Smooth muscle cell of bladder (primary cell): ENCODE measurements around the gene TNNT3. TPM values are rescaled to one million over a fixed set of nuclear protein-coding genes. Genes with fewer than 3 reads are reported as not detected.

Source experiments
- total RNA-seq: library from RNA; depleted of rRNA; stranded (reverse); fragments of >200 nt; gene quantifications from 2 replicates; pipeline ENCODE4 v1.2.3, GENCODE V29; 2014

Gene TNNT3
- total RNA-seq, result 0.37 TPM in 1 of 2 replicates, not detected in the other

GRCh38 chr11:1919391-1920127 lies at the start of gene TNNT3:
TNNT3 (plus strand) TSS chr11:1919703; CDS start chr11:1922875, 3,172 bp downstream.

GRCh38 chr11:1891831-1892115 lies 27.7 kb upstream of the TNNT3 start, which contains the start of gene PRR33:
PRR33 (minus strand) TSS chr11:1891895; CDS start chr11:1890584, 1,311 bp downstream.

GRCh38 chr11:1946812-1947484 lies 27.4 kb downstream of the TNNT3 start, which contains the start of gene MRPL23:
MRPL23 (plus strand) TSS chr11:1947332; CDS start chr11:1947363, 31 bp downstream.

Other genes with a start within 250 kb of the TNNT3 start
- gene KRTAP5-6, start 222.5 kb upstream of the TNNT3 start, total RNA-seq, result not detected in 2 replicates
- gene IFITM10, start 169.1 kb upstream of the TNNT3 start, total RNA-seq, result 0.28 and 0.65 TPM in 2 replicates
- 131 and 251 TPM in 2 replicates for gene CTSD, start 155.8 kb upstream of the TNNT3 start, total RNA-seq
- not detected in 2 replicates for gene SYT8, start 84.7 kb upstream of the TNNT3 start, total RNA-seq
- gene TNNI2, start 80.7 kb upstream of the TNNT3 start, total RNA-seq, result not detected in 2 replicates
- 0.43 and 2.6 TPM in 2 replicates for gene LSP1, start 66.6 kb upstream of the TNNT3 start, total RNA-seq
- not detected in 2 replicates for gene PRR33, start 27.8 kb upstream of the TNNT3 start, total RNA-seq
- gene MRPL23, start 27.6 kb downstream of the TNNT3 start, total RNA-seq, result 129 and 210 TPM in 2 replicates
- 1.7 and 64.3 TPM in 2 replicates for gene H19, start 78.1 kb downstream of the TNNT3 start, total RNA-seq
- gene IGF2, start 219.7 kb downstream of the TNNT3 start, total RNA-seq, result 1.8 and 7.3 TPM in 2 replicates
- not detected in 2 replicates for gene INS, start 241.5 kb downstream of the TNNT3 start, total RNA-seq